Measurements from ENCODE around the gene MUC5AC.

The MUC5AC gene

DNA sequence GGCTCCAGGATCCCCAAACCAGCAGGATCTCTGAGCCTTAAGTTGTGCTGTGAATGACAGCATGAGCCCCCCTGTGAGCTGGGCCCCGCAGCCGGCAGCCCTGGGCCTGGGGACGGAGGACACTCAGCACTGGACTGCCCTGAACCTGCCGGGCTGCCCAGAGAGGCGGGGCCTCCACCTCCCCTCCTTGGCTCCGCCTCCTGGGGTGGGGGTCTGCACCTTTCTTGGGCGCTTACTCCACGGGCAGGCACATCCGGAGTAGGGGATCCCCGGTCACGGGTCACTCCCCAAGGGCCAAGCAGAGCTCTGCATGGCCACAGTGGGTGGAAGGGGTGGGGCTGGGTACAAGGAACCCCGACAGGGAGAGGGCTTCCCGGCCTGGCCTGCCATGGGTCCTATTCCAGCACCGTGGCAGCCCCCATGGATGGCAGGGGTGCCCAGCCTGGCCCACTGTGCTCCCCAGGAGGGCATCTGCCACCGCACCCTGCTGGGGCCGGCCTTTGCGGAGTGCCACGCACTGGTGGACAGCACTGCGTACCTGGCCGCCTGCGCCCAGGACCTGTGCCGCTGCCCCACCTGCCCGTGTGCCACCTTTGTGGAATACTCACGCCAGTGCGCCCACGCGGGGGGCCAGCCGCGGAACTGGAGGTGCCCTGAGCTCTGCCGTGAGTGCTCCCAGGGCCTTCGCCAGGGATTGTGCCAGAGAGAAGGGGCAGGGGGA, 70.5 kb downstream of the MUC5AC start:
- no peak overlapping the region for H3K4me3 ChIP-seq (ENCODE audit: low read depth, low read length)
- TF ChIP-seq, protein P1, sequence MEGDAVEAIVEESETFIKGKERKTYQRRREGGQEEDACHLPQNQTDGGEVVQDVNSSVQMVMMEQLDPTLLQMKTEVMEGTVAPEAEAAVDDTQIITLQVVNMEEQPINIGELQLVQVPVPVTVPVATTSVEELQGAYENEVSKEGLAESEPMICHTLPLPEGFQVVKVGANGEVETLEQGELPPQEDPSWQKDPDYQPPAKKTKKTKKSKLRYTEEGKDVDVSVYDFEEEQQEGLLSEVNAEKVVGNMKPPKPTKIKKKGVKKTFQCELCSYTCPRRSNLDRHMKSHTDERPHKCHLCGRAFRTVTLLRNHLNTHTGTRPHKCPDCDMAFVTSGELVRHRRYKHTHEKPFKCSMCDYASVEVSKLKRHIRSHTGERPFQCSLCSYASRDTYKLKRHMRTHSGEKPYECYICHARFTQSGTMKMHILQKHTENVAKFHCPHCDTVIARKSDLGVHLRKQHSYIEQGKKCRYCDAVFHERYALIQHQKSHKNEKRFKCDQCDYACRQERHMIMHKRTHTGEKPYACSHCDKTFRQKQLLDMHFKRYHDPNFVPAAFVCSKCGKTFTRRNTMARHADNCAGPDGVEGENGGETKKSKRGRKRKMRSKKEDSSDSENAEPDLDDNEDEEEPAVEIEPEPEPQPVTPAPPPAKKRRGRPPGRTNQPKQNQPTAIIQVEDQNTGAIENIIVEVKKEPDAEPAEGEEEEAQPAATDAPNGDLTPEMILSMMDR (IDR thresholded peaks at IDR 0.05; ENCODE audit: low read depth, low read length, missing control alignments): no peak
- DNase-seq (ENCODE audit: low read depth): no peak

DNA sequence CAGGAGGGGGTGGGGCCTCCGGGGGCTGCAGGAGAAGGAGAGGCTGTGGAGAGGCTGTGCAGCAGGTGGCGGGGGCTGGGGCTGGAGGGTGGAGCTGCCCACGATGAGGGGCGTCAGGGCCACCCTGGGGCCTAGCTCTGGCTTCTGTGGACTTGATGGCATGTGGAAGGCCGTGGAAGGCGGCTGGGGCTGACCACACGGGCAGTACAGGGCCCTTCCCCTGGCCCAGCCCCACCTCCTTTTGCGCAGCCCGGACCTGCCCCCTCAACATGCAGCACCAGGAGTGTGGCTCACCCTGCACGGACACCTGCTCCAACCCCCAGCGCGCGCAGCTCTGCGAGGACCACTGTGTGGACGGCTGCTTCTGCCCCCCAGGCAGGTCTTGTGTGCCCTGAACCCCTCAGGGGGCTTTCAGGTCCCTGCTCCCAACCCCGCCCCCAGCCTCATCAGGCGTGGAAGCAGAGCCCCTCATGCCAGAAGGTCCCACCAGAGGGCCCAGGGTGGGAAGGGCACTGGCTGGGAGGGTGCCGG, 71.2 kb downstream of the MUC5AC start:
- no peak for DNase-seq (ENCODE audit: low read depth)
- H3K4me3 ChIP-seq (ENCODE audit: low read depth, low read length): no peak overlapping the region
- TF ChIP-seq, protein P1 (IDR thresholded peaks at IDR 0.05; ENCODE audit: low read depth, low read length, missing control alignments): no peak

DNA sequence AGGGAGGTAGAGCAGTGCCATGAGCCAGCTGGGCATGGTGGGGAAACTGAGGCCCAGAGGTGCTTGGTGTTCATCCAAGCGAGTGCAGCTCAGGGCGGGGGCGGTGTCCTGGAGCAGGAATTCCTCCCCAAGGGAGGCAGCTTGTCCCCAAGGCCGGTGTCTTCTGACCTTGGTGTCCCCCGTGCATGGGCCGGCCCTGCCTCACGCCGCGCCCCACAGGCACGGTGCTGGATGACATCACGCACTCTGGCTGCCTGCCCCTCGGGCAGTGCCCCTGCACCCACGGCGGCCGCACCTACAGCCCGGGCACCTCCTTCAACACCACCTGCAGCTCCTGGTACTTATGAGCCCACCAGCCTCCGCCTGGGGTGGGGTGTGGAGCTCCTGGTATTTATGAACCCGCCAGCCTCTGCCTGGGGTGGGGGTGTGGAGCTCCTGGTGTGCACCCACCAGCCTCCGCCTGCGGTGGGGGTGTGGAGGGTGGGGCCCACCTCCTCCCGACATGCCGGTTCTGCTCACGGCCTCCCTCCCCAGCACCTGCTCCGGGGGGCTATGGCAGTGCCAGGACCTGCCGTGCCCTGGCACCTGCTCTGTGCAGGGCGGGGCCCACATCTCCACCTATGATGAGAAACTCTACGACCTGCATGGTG, 71.8 kb downstream of the MUC5AC start:
- TF ChIP-seq, protein P1 (IDR thresholded peaks at IDR 0.05; ENCODE audit: low read depth, low read length, missing control alignments): no peak
- DNase-seq (ENCODE audit: low read depth): no peak
- no peak overlapping the region for H3K4me3 ChIP-seq (ENCODE audit: low read depth, low read length)

DNA sequence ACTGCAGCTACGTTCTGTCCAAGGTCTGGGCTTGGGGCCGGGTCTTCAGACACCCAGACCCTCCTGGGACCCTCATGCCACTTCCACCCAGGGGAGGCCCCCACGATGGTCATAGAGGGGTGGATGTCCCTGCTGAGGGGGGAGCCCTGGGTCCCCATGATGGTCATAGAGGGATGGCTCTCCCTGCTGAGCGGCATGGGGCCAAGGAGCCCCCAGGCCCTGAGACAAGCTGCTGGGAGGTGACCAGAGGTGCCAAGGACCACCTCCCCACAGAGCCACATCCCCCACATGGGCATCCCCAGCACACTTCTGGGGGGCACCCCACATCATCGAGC, 72.3 kb downstream of the MUC5AC start:
- TF ChIP-seq, protein P1 (IDR thresholded peaks at IDR 0.05; ENCODE audit: low read depth, low read length, missing control alignments): no peak
- no peak for DNase-seq (ENCODE audit: low read depth)
- H3K4me3 ChIP-seq (ENCODE audit: low read depth, low read length): no peak overlapping the region

DNA sequence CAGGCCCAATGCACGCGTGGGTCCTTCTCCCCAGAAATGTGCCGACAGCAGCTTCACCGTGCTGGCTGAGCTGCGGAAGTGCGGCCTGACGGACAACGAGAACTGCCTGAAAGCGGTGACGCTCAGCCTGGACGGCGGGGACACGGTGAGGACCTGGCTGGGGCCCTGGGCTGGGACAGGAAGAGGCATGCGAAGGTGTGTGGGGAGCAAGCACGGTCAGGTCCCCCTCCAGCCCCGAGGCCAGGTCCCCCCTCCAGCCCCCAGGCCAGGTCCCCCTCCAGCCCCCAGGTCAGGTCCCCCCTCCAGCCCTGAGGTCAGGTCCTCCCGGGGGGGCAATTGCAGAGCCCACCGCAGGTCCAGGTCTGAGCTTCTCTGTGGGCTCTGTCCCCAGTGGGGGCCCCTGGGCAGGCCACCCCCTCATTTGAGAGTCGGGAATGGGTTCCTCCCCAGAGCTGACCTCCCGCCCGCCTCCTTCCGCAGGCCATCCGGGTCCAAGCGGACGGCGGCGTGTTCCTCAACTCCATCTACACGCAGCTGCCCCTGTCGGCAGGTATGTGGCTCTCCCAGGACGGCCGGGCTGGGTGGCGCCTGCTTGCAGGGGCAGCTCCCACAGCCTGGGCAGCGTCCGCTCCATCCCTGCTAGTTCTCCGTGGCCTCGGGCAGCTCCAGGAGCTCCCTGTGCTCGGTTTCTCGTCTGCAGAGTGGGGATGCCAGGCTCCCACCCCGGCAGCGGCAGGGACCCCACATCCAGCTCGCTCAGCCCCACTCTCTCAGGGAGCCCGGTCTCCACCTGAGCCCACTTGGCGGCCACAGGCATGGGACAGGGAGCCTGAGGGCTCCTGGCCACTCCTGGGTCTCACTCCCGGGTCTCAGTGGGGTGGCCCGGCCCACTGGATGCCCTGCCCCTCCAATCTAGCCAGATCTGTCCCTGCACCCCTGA, 73.0 kb downstream of the MUC5AC start:
- TF ChIP-seq, protein P1 (IDR thresholded peaks at IDR 0.05; ENCODE audit: low read depth, low read length, missing control alignments): no peak
- no peak for DNase-seq (ENCODE audit: low read depth)

DNA sequence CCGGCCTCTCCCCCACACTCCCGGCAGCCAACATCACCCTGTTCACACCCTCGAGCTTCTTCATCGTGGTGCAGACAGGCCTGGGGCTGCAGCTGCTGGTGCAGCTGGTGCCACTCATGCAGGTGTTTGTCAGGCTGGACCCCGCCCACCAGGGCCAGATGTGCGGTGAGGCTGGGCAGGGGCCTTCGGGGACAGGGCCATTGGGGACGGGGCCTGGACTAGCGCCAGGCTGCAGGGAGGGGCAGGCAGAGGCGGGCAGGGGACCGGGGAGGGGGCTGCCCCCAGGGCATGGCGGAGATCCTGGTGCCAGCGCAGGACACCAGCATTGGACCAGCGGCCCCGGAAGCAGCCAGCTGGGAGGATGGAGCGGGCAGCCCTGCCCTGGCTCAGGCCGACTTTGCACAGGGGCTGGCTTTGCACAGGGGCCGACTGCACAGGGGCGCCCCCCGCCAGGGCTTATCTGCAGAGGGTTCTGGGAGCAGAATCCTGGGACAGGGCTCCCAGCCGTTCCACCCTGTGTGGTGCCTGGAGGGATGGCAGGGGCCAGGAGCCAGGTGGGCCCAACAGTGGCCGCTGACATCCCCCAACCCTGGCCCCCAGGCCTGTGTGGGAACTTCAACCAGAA, 73.8 kb downstream of the MUC5AC start:
- H3K4me3 ChIP-seq (ENCODE audit: low read depth, low read length): no peak overlapping the region
- DNase-seq (ENCODE audit: low read depth): no peak
- TF ChIP-seq, protein P1 (IDR thresholded peaks at IDR 0.05; ENCODE audit: low read depth, low read length, missing control alignments): no peak

More for the DNA sequence above, 73.0 kb downstream of the MUC5AC start:
- H3K4me3 ChIP-seq (ENCODE audit: low read depth, low read length): no peak overlapping the region
